ENCODE data around the gene ZBTB12. TPM values are rescaled to one million over a fixed set of nuclear protein-coding genes. Genes with fewer than 3 reads are reported as not detected.
A peak's percentile ranks its signal among the peaks of the same experiment; 100 is the strongest.

The ZBTB12 gene
- total RNA-seq, 1 experiment from 2014 or later, result 11.7 TPM

GRCh38 chr6:31945154-31945506 is 43.2 kb upstream of the ZBTB12 start:
- POLR2A ChIA-PET, result interaction anchor here (0.6 to 1.6 kb wide), 12 partner anchors 14 to 1027 kb away, joined by 3 to 19 read pairs (median 4); partner anchors contain the start of genes DXO, EHMT2, GPANK1 and HSPA1A
- H3K4me3 Mint-ChIP-seq (ENCODE audit: unreplicated experiment), result peak overlapping the region; percentile 58
- peaks cover 55% of the 10 kb centered on the region for H3K4me1 Mint-ChIP-seq (ENCODE audit: low read depth, unreplicated experiment)
- no peak for DNase-seq
- no peaks in the 10 kb centered on the region for H3K9me3 Mint-ChIP-seq (ENCODE audit: unreplicated experiment)
- BruUV-seq (replicated peaks), result no TSS peak
- no peaks in the 10 kb centered on the region for H3K9me3 ChIP-seq
- intact Hi-C loops (cut with micrococcal nuclease; ENCODE audit: unreplicated experiment), result loop anchor here (1.0 kb wide), 1 partner anchor 14 kb away; the partner anchor contains the start of gene SKIC2
- peak overlapping the region; percentile 94 for H3K27ac Mint-ChIP-seq (ENCODE audit: unreplicated experiment)
- TF ChIP-seq CTCF (IDR thresholded peaks at IDR 0.05; ENCODE audit: insufficient read depth in 1 of 2, low read depth in 1 of 2, low read length in 1 of 2, severe bottlenecking in 1 of 2, unreplicated experiment in 1 of 2), result no peak
- CTCF ChIA-PET, result interaction anchor here (0.7 to 1.2 kb wide), 5 partner anchors 13 to 185 kb away, joined by 3 to 5 read pairs (median 3); partner anchors contain the start of genes FKBPL and SKIC2
- H3K4me3 ChIP-seq (ENCODE audit: low read depth, low read length), result no peak overlapping the region
- H3K36me3 Mint-ChIP-seq (ENCODE audit: insufficient read depth, unreplicated experiment), result peaks cover 21% of the 10 kb centered on the region
- no peaks in the 10 kb centered on the region for H3K27me3 ChIP-seq (replicated peaks; ENCODE audit: control insufficient read depth, insufficient read depth, low read length)
- H3K27me3 Mint-ChIP-seq (ENCODE audit: insufficient read depth, unreplicated experiment), result no peaks in the 10 kb centered on the region
- peaks cover 45% of the 10 kb centered on the region for H3K4me1 ChIP-seq
- no peaks in the 10 kb centered on the region for H3K36me3 ChIP-seq (ENCODE audit: control insufficient read depth, insufficient read depth, low read length)

GRCh38 chr6:31943742-31944141 is 41.9 kb upstream of the ZBTB12 start:
- H3K4me3 Mint-ChIP-seq (ENCODE audit: unreplicated experiment), result no peak overlapping the region
- no peaks in the 10 kb centered on the region for H3K27me3 ChIP-seq (replicated peaks; ENCODE audit: control insufficient read depth, insufficient read depth, low read length)
- no peaks in the 10 kb centered on the region for H3K27me3 Mint-ChIP-seq (ENCODE audit: insufficient read depth, unreplicated experiment)
- no TSS peak for BruUV-seq (replicated peaks)
- no peak for TF ChIP-seq CTCF (IDR thresholded peaks at IDR 0.05; ENCODE audit: insufficient read depth in 1 of 2, low read depth in 1 of 2, low read length in 1 of 2, severe bottlenecking in 1 of 2, unreplicated experiment in 1 of 2)
- POLR2A ChIA-PET, result no interaction called here
- H3K27ac Mint-ChIP-seq (ENCODE audit: unreplicated experiment), result peak overlapping the region; percentile 94
- no peak overlapping the region for H3K4me3 ChIP-seq (ENCODE audit: low read depth, low read length)
- peaks cover 14% of the 10 kb centered on the region for H3K36me3 Mint-ChIP-seq (ENCODE audit: insufficient read depth, unreplicated experiment)
- no peaks in the 10 kb centered on the region for H3K9me3 ChIP-seq
- intact Hi-C loops (cut with micrococcal nuclease; ENCODE audit: unreplicated experiment), result loop anchor here (5.0 kb wide), 1 partner anchor 1449 kb away; the partner anchor contains the start of gene KIFC1
- H3K4me1 Mint-ChIP-seq (ENCODE audit: low read depth, unreplicated experiment), result peaks cover 50% of the 10 kb centered on the region
- H3K4me1 ChIP-seq, result peaks cover 45% of the 10 kb centered on the region
- no peaks in the 10 kb centered on the region for H3K9me3 Mint-ChIP-seq (ENCODE audit: unreplicated experiment)
- no peak for DNase-seq
- no peaks in the 10 kb centered on the region for H3K36me3 ChIP-seq (ENCODE audit: control insufficient read depth, insufficient read depth, low read length)
- CTCF ChIA-PET, result no interaction called here

GRCh38 chr6:31940256-31940664 is 38.4 kb upstream of the ZBTB12 start:
- Histone ChIP-seq H3K4me1 (peaks cover 28% of the 10 kb centered on the region), H3K4me3 (ENCODE audit: low read depth, low read length) (no peak overlapping the region), H3K27me3 (replicated peaks; ENCODE audit: control insufficient read depth, insufficient read depth, low read length) (no peaks in the 10 kb centered on the region), H3K9me3 (no peaks in the 10 kb centered on the region), H3K36me3 (ENCODE audit: control insufficient read depth, insufficient read depth, low read length) (no peaks in the 10 kb centered on the region)
- Mint-ChIP-seq H3K27me3 (ENCODE audit: insufficient read depth, unreplicated experiment) (no peaks in the 10 kb centered on the region), H3K4me3 (ENCODE audit: unreplicated experiment) (peak overlapping the region; percentile 42), H3K36me3 (ENCODE audit: insufficient read depth, unreplicated experiment) (peaks cover 1% of the 10 kb centered on the region), H3K27ac (ENCODE audit: unreplicated experiment) (peak overlapping the region; percentile 89), H3K4me1 (ENCODE audit: low read depth, unreplicated experiment) (peaks cover 26% of the 10 kb centered on the region), H3K9me3 (ENCODE audit: unreplicated experiment) (no peaks in the 10 kb centered on the region)
- intact Hi-C loops (cut with micrococcal nuclease; ENCODE audit: unreplicated experiment), result loop anchor here (1.0 to 5.0 kb wide), 4 partner anchors 12 to 1452 kb away; partner anchors contain the start of genes KIFC1 and ZBTB12
- BruUV-seq (replicated peaks), result no TSS peak
- CTCF ChIA-PET, result interaction anchor here (0.5 to 1.4 kb wide), 4 partner anchors 11 to 110 kb away, joined by 3 to 13 read pairs (median 6); no protein-coding TSS in a partner anchor
- POLR2A ChIA-PET, result interaction anchor here (0.8 kb wide), 1 partner anchor 31 kb away, joined by 3 read pairs; the partner anchor contains the start of gene DXO
- TF ChIP-seq CTCF (IDR thresholded peaks at IDR 0.05; ENCODE audit: insufficient read depth in 1 of 2, low read depth in 1 of 2, low read length in 1 of 2, severe bottlenecking in 1 of 2, unreplicated experiment in 1 of 2), result peak; percentile 8
- DNase-seq, result peak; percentile 66 to 73
